ENCODE data around the gene IQSEC3.

GRCh38 chr12:207804-208203, 141.2 kb downstream of the IQSEC3 start:
- no peak for TF ChIP-seq CTCF (conservative IDR thresholded peaks at IDR 0.05; ENCODE audit: low read length)
- no peak for TF ChIP-seq EZH2phosphoT487 (IDR thresholded peaks at IDR 0.05; ENCODE audit: borderline replicate concordance)

Measured in Loucy (cell line).